ENCODE measurements around the gene PIGH.

Gene PIGH

DNA sequence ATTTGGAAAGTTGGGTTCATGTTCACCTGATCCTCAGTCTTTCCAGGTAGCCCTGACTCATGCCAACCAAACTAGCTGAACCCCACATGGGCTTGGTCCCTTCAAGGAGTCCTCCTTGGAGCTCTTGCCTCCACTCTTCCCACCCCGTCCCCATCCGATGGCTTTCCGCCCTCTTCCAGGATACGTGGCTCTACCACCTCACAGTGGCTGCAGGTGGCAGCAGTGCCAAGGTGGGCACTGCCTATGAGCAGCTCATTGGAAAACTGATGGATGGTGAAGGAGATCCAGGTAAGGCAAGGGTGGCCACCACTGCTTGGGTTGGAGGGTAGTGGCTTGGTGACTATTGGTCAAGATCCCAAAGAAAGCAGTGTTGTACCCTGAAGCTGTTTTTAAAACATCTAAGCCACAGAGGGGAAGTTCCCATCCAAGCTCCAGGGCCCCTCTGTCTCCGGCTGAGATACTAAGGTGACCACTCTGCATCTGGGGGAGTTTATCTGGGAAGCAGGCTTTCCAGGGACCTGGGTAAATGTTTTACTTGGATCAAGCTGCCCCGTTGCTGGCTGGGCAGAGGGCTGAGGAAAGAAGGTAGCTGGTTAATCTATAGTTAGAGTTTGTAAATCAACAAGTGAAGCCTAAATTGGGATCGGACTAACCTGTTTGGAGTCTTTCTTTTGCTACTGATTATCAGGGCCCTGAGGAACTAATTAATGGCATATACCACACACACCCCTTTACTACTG lies 23.7 kb downstream of the PIGH start:
- Histone ChIP-seq H3K4me3 (ENCODE audit: insufficient read depth, low read depth, low read length, poor library complexity, severe bottlenecking) (no peak overlapping the region), H3K27ac (ENCODE audit: insufficient read depth, low read length, poor library complexity, severe bottlenecking) (no peak overlapping the region), H3K9me3 (ENCODE audit: control insufficient read depth, low read length) (no peaks in the 10 kb centered on the region), H3K36me3 (ENCODE audit: control insufficient read depth, insufficient read depth, low read length) (no peaks in the 10 kb centered on the region), H3K27me3 (replicated peaks; ENCODE audit: control insufficient read depth, insufficient read depth, low read length, poor library complexity, severe bottlenecking) (no peaks in the 10 kb centered on the region), H3K4me1 (ENCODE audit: control insufficient read depth, insufficient read depth, low read length, poor library complexity, severe bottlenecking) (no peaks in the 10 kb centered on the region)
- DNase-seq, result no peak

DNA sequence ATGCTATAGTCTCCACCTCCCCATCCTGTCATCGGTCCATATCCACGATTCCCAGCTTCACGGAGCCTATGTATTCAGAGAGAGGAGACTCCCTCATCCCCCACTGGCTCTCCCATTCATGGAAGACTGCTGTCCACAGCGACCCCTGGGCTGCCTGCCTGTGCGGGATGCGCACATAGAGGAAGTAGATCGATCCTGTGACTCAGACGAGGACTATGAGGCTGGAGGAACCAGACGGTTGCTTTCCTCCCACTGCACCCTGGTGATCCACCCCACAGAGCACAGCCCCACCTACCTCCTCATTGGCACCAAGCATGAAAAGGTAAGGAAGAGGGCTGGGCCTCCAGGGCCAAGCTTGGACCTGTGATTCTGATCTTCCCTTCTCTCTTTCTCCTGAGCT lies 24.4 kb downstream of the PIGH start:
- no peak overlapping the region for H3K4me3 ChIP-seq (ENCODE audit: insufficient read depth, low read depth, low read length, poor library complexity, severe bottlenecking)
- no peaks in the 10 kb centered on the region for H3K27me3 ChIP-seq (replicated peaks; ENCODE audit: control insufficient read depth, insufficient read depth, low read length, poor library complexity, severe bottlenecking)
- DNase-seq, result no peak
- no peaks in the 10 kb centered on the region for H3K4me1 ChIP-seq (ENCODE audit: control insufficient read depth, insufficient read depth, low read length, poor library complexity, severe bottlenecking)
- H3K36me3 ChIP-seq (ENCODE audit: control insufficient read depth, insufficient read depth, low read length), result no peaks in the 10 kb centered on the region
- no peak overlapping the region for H3K27ac ChIP-seq (ENCODE audit: insufficient read depth, low read length, poor library complexity, severe bottlenecking)
- H3K9me3 ChIP-seq (ENCODE audit: control insufficient read depth, low read length), result no peaks in the 10 kb centered on the region

DNA sequence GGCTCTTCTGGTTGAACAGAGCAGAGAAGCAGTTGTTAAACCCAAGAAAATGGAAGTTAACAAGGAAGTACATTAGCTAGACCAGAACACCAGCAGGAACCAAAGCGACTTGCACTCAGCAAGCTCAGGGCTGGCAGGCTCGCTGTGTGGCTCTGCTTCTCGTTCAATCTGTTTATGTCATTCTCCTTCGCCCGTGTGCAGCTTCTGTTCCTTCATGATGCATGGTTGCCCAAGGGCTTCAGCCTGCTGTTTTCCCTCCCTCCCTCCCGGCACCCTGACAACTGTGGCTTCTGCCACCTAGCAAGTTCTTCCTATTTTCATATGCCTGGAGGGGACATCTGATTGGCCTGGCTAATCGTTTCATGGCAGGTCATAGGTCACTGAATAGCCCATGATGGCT lies 25.3 kb downstream of the PIGH start:
- H3K4me1 ChIP-seq (ENCODE audit: control insufficient read depth, insufficient read depth, low read length, poor library complexity, severe bottlenecking), result no peaks in the 10 kb centered on the region
- no peak overlapping the region for H3K4me3 ChIP-seq (ENCODE audit: insufficient read depth, low read depth, low read length, poor library complexity, severe bottlenecking)
- no peaks in the 10 kb centered on the region for H3K9me3 ChIP-seq (ENCODE audit: control insufficient read depth, low read length)
- no peak overlapping the region for H3K27ac ChIP-seq (ENCODE audit: insufficient read depth, low read length, poor library complexity, severe bottlenecking)
- H3K27me3 ChIP-seq (replicated peaks; ENCODE audit: control insufficient read depth, insufficient read depth, low read length, poor library complexity, severe bottlenecking), result no peaks in the 10 kb centered on the region
- DNase-seq, result no peak
- no peaks in the 10 kb centered on the region for H3K36me3 ChIP-seq (ENCODE audit: control insufficient read depth, insufficient read depth, low read length)

DNA sequence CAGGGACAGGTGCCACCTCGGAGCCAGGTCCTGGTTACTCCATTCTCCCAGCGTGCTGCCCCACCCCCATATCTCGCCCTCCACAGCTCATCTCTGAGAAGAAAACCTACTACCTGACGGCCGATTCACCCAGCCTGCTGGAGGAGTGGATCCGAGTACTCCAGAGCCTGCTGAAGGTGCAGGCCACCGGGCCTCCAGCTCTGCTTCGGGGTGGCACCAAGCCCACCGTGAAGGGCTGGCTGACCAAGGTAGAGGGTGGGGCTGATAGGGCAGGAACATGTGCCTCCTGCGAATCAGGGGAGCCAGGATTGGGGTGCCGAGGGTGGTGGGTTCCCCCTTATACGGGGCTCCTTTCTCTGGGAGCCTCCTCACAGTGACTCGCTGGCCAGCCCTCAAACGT lies 25.9 kb downstream of the PIGH start:
- H3K4me1 ChIP-seq (ENCODE audit: control insufficient read depth, insufficient read depth, low read length, poor library complexity, severe bottlenecking), result no peaks in the 10 kb centered on the region
- no peak overlapping the region for H3K27ac ChIP-seq (ENCODE audit: insufficient read depth, low read length, poor library complexity, severe bottlenecking)
- DNase-seq, result no peak
- no peak overlapping the region for H3K4me3 ChIP-seq (ENCODE audit: insufficient read depth, low read depth, low read length, poor library complexity, severe bottlenecking)
- no peaks in the 10 kb centered on the region for H3K27me3 ChIP-seq (replicated peaks; ENCODE audit: control insufficient read depth, insufficient read depth, low read length, poor library complexity, severe bottlenecking)
- H3K36me3 ChIP-seq (ENCODE audit: control insufficient read depth, insufficient read depth, low read length), result no peaks in the 10 kb centered on the region
- H3K9me3 ChIP-seq (ENCODE audit: control insufficient read depth, low read length), result no peaks in the 10 kb centered on the region

DNA sequence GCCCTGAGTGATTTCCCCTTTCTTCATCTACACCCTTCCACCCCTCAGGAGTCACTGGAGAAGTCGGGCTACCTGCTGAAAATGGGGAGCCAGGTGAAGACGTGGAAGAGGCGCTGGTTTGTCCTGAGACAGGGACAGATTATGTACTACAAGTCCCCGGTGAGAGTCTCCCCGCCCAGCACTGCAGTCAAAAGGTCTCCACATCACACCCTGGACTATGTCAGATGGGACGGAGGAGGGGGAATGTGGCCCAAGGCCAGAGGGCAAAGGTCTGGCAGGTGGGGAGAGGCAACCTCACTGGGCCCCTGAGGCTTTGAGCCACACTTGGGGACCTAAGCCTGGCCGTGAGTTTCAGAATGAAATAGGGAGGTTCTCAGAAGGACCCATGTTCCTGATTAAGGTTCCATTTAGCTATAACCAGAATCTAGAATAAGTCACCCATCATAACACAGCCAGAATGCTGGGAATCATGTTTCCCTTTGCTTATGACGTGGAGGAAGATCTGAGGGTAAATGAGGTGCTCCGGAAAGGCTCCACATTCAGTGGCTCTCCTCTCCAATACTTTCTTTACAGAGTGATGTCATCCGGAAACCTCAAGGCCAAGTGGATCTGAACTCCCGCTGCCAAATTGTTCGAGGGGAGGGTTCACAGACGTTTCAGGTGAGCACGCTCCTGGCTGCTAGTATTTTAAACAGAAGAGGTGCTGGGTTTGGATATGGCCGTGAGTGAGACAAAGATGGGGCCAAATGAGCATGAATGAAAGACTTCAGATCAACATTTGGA lies 26.6 kb downstream of the PIGH start:
- H3K4me3 ChIP-seq (ENCODE audit: insufficient read depth, low read depth, low read length, poor library complexity, severe bottlenecking), result no peak overlapping the region
- H3K27ac ChIP-seq (ENCODE audit: insufficient read depth, low read length, poor library complexity, severe bottlenecking), result no peak overlapping the region
- H3K36me3 ChIP-seq (ENCODE audit: control insufficient read depth, insufficient read depth, low read length), result no peaks in the 10 kb centered on the region
- H3K4me1 ChIP-seq (ENCODE audit: control insufficient read depth, insufficient read depth, low read length, poor library complexity, severe bottlenecking), result no peaks in the 10 kb centered on the region
- no peaks in the 10 kb centered on the region for H3K9me3 ChIP-seq (ENCODE audit: control insufficient read depth, low read length)
- no peak for DNase-seq
- H3K27me3 ChIP-seq (replicated peaks; ENCODE audit: control insufficient read depth, insufficient read depth, low read length, poor library complexity, severe bottlenecking), result no peaks in the 10 kb centered on the region

DNA sequence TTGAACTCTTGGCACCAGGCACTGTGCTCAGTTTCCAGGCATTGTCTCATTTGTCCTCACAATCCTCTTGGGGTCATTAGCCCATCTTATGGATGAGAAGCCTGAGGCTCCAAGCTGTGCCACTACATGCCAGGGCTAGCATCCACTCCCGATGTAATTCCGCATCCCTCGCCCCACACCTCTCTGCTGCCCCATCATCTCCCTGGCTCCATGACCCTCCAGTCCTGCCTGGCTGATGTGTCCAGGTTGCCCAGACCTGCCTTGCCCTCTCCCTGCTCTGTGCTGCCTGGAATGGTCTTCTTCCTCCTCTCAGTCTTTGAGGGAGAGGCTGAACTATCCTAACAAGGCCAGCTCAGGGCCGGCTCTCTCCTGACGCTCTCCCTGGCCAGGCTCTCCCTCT lies 27.5 kb downstream of the PIGH start:
- no peaks in the 10 kb centered on the region for H3K36me3 ChIP-seq (ENCODE audit: control insufficient read depth, insufficient read depth, low read length)
- no peak for DNase-seq
- H3K9me3 ChIP-seq (ENCODE audit: control insufficient read depth, low read length), result no peaks in the 10 kb centered on the region
- no peak overlapping the region for H3K27ac ChIP-seq (ENCODE audit: insufficient read depth, low read length, poor library complexity, severe bottlenecking)
- no peaks in the 10 kb centered on the region for H3K27me3 ChIP-seq (replicated peaks; ENCODE audit: control insufficient read depth, insufficient read depth, low read length, poor library complexity, severe bottlenecking)
- H3K4me3 ChIP-seq (ENCODE audit: insufficient read depth, low read depth, low read length, poor library complexity, severe bottlenecking), result no peak overlapping the region
- H3K4me1 ChIP-seq (ENCODE audit: control insufficient read depth, insufficient read depth, low read length, poor library complexity, severe bottlenecking), result no peaks in the 10 kb centered on the region

DNA sequence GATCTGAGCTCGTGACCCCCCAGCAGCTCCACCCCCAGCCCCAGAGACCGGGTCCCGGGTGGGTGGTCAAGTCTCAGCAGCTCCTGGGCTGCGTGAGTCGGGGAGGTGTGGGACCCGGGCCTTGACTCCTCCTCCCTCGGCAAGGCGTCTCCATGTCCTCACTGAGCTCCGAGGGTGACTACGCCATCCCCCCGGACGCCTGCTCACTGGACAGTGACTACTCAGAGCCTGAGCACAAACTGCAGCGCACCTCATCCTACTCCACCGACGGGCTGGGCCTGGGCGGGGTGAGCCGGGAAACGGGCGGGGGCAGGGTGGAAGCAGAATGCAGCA lies 28.1 kb downstream of the PIGH start:
- H3K4me1 ChIP-seq (ENCODE audit: control insufficient read depth, insufficient read depth, low read length, poor library complexity, severe bottlenecking), result no peaks in the 10 kb centered on the region
- no peak overlapping the region for H3K4me3 ChIP-seq (ENCODE audit: insufficient read depth, low read depth, low read length, poor library complexity, severe bottlenecking)
- DNase-seq, result no peak
- no peak overlapping the region for H3K27ac ChIP-seq (ENCODE audit: insufficient read depth, low read length, poor library complexity, severe bottlenecking)
- H3K9me3 ChIP-seq (ENCODE audit: control insufficient read depth, low read length), result no peaks in the 10 kb centered on the region
- no peaks in the 10 kb centered on the region for H3K36me3 ChIP-seq (ENCODE audit: control insufficient read depth, insufficient read depth, low read length)
- H3K27me3 ChIP-seq (replicated peaks; ENCODE audit: control insufficient read depth, insufficient read depth, low read length, poor library complexity, severe bottlenecking), result no peaks in the 10 kb centered on the region

DNA sequence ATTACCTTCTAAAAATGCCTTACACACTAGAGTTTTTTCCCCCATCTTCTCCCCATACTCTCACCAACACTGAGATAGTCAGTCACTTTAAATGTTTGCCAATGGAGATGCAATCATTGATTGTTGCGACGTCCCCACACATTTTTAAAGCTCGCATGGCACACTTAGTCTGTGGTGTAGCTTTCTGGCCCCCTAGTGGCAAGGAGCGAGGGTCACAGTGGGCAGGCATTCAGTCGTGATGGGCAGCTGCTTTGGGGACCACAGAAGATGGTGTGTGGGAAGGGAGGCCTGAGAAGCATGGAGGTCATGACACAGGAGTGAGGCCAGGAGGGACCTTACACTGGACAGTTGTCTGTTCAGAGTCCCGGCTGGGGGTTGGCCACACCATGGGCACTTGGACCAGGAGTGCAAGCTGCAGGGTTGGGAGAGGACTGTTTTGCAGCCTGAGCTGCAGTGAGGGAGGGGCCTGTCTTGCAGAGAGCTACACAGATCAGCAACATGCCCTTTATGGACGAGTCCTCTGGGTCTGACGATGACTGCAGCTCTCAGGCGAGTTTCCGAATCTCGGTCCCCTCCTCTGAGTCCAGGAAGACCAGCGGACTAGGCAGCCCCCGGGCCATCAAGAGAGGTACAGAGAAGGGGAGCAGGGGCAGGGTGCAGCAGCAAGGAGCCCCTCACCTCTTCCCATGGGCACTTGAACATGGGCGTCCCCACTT lies 28.6 kb downstream of the PIGH start:
- no peak overlapping the region for H3K4me3 ChIP-seq (ENCODE audit: insufficient read depth, low read depth, low read length, poor library complexity, severe bottlenecking)
- no peak overlapping the region for H3K27ac ChIP-seq (ENCODE audit: insufficient read depth, low read length, poor library complexity, severe bottlenecking)
- DNase-seq, result peak; percentile 30 to 53 (median 34)
- no peaks in the 10 kb centered on the region for H3K9me3 ChIP-seq (ENCODE audit: control insufficient read depth, low read length)
- no peaks in the 10 kb centered on the region for H3K27me3 ChIP-seq (replicated peaks; ENCODE audit: control insufficient read depth, insufficient read depth, low read length, poor library complexity, severe bottlenecking)
- H3K36me3 ChIP-seq (ENCODE audit: control insufficient read depth, insufficient read depth, low read length), result no peaks in the 10 kb centered on the region
- H3K4me1 ChIP-seq (ENCODE audit: control insufficient read depth, insufficient read depth, low read length, poor library complexity, severe bottlenecking), result no peaks in the 10 kb centered on the region

DNA sequence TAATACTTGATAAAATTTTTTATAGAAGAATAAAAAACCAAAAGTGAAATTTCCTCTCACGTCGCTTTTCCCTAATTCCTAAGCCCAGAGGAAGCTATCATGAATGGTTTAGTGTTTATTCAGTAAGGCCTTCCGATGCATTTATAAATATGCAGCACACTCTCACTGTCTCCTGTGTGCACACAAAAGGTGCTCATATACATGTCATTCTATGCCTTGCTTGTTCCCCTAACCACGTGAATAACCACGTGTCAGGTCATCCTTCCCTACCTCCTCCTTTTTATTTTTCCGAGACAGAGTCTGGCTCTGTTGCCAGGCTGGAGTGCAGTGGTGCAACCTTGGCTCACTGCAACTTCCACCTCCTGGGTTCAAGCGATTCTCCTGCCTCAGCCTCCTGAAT lies 29.6 kb downstream of the PIGH start:
- Histone ChIP-seq H3K27me3 (replicated peaks; ENCODE audit: control insufficient read depth, insufficient read depth, low read length, poor library complexity, severe bottlenecking) (no peaks in the 10 kb centered on the region), H3K4me1 (ENCODE audit: control insufficient read depth, insufficient read depth, low read length, poor library complexity, severe bottlenecking) (no peaks in the 10 kb centered on the region), H3K27ac (ENCODE audit: insufficient read depth, low read length, poor library complexity, severe bottlenecking) (no peak overlapping the region), H3K36me3 (ENCODE audit: control insufficient read depth, insufficient read depth, low read length) (no peaks in the 10 kb centered on the region), H3K9me3 (ENCODE audit: control insufficient read depth, low read length) (no peaks in the 10 kb centered on the region), H3K4me3 (ENCODE audit: insufficient read depth, low read depth, low read length, poor library complexity, severe bottlenecking) (no peak overlapping the region)
- no peak for DNase-seq
